ENCODE results near the gene NFIB.

The NFIB gene

DNA sequence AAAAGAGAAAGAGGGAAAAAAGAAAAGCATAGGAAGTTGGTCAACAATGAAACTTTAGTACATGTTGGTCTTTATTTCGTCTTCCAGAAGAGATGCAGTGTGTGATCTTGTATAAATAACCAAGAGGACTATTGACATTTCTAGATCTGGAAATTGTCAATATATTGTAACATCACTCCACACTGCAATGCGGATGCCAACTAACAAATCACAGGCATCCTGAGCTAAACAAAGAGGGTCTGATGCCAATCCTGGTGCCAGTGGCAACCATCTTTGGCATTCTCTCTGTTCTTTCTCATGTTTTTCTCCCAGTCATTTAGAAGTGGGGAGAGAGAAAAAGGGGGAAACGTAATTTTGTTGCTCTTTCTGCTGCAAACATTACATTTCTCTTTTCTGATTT, 9.7 kb downstream of the NFIB start:
- no peak overlapping the region for H3K4me3 ChIP-seq (ENCODE audit: low read depth, low read length)
- TF ChIP-seq, protein P1, sequence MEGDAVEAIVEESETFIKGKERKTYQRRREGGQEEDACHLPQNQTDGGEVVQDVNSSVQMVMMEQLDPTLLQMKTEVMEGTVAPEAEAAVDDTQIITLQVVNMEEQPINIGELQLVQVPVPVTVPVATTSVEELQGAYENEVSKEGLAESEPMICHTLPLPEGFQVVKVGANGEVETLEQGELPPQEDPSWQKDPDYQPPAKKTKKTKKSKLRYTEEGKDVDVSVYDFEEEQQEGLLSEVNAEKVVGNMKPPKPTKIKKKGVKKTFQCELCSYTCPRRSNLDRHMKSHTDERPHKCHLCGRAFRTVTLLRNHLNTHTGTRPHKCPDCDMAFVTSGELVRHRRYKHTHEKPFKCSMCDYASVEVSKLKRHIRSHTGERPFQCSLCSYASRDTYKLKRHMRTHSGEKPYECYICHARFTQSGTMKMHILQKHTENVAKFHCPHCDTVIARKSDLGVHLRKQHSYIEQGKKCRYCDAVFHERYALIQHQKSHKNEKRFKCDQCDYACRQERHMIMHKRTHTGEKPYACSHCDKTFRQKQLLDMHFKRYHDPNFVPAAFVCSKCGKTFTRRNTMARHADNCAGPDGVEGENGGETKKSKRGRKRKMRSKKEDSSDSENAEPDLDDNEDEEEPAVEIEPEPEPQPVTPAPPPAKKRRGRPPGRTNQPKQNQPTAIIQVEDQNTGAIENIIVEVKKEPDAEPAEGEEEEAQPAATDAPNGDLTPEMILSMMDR (IDR thresholded peaks at IDR 0.05; ENCODE audit: insufficient read depth, low read depth, low read length, missing control alignments): no peak
- DNase-seq (ENCODE audit: low read depth): no peak

DNA sequence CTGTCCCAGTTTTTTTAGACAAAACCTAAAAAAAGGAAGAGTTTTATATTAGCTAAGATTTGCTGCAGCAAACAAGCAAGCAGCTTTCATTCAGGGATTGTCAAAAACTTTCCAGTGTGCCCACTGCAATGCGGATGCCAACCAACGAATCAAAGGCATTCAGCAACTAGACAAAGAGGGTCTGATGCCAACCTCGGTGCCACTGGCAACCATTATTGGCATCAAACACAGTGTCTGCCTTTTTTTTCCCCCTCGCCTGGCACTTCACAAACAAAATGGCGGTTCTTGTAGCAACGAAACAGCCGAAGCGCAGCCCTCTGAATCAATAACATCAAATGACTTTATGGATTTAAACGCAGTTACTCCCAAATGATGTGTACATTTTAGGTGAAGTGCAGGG, 10.4 kb downstream of the NFIB start:
- no peak overlapping the region for H3K4me3 ChIP-seq (ENCODE audit: low read depth, low read length)
- DNase-seq (ENCODE audit: low read depth): no peak
- TF ChIP-seq, protein P1 (IDR thresholded peaks at IDR 0.05; ENCODE audit: insufficient read depth, low read depth, low read length, missing control alignments): no peak

DNA sequence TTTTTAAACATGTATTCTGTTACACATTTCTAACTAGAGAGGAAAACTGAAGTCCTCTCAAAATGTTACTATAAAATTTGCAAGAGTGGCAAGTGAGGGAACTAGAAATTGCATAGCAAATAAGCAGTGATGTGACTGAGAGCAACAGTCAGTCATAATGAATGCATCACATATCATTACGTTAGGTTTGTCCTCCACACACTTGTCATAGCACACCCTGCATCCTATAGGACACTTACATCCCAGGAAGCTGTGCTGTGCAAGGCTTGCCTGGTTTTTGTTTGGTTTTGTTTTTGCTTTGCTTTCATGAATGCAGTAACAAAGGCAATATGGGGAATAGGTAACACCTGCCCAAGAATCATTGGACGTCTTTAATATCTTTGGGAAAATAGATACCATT, 10.8 kb downstream of the NFIB start:
- no peak overlapping the region for H3K4me3 ChIP-seq (ENCODE audit: low read depth, low read length)
- TF ChIP-seq, protein P1 (IDR thresholded peaks at IDR 0.05; ENCODE audit: insufficient read depth, low read depth, low read length, missing control alignments): no peak
- no peak for DNase-seq (ENCODE audit: low read depth)

DNA sequence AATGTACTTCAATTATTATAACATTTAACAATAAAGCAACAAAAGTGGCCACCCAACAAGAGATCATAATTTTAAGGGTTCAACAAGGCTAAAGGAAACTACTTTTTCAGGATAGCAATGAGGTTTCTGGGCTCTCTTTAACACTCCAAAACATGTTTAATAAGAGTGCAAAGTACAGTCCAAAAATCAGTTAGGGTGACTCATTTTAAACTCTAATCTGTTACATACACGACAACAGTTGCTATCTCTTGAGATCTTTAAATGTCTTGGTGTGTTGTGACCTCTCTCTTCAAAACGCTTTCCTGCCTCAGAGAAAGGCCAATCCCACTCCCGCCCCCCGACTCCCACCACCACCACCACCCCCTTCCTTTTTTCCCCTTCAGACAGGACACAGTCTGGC, 11.5 kb downstream of the NFIB start:
- H3K4me3 ChIP-seq (ENCODE audit: low read depth, low read length): no peak overlapping the region
- TF ChIP-seq, protein P1 (IDR thresholded peaks at IDR 0.05; ENCODE audit: insufficient read depth, low read depth, low read length, missing control alignments): no peak
- DNase-seq (ENCODE audit: low read depth): no peak

DNA sequence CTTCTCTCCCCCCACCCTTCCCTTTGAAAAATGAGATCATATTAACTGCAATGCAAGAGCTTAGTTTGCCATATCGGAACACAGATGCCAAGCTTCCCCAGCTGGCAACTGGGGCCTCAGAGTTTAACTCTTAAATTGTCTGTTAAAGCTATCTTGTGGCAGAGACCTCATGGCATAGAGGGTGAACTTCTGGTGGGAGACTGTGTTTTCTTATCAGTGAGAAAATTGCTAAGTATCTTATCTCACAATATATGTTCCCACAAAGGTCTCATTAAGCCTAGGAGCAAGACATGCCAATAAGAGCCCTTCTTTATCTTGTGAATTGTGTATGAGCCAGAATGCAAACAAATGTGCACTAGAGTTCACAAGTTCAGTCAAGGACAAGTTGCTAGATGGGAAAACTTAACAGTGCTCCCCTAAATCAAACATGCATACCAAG, 12.3 kb downstream of the NFIB start:
- TF ChIP-seq, protein P1 (IDR thresholded peaks at IDR 0.05; ENCODE audit: insufficient read depth, low read depth, low read length, missing control alignments): no peak
- DNase-seq (ENCODE audit: low read depth): no peak
- H3K4me3 ChIP-seq (ENCODE audit: low read depth, low read length): no peak overlapping the region

DNA sequence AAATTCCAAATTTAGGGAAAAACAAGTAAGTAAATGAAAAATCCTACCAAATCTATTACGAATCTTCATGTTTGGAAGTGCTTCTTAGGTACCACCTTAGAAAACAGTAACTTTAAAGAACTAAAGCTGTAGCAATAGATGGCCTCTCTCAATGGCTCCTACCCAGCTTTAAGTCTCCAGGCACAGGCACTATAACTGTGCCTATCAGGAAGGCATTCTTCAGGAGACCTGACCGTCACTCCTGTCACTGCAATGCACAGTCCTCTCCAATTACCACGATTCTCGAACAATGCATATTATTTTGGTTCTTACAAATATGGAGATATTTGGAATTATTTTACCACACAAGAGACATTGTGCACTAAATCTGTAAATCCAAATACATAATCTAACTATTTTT, 12.9 kb downstream of the NFIB start:
- no peak for DNase-seq (ENCODE audit: low read depth)

DNA sequence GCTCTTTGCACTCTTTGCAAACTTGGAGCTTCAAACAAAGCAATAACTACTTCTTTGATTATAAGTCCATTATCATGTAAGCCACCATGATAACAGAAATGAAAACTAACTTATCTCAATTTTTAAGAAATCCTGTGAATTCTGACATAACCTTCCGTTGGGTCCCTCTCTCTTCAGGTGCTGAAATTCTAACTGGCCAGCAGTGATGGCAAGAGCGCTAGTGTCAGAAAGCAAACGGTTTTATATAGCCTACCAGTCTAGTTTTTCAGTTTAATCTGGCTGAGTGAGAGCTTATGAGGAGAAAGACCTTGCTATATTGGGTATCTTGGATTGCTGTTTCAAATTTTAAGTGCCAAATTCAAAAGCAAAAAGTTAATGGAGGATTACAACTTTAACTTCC, 13.4 kb downstream of the NFIB start:
- DNase-seq (ENCODE audit: low read depth): no peak
- H3K4me3 ChIP-seq (ENCODE audit: low read depth, low read length): no peak overlapping the region
- TF ChIP-seq, protein P1 (IDR thresholded peaks at IDR 0.05; ENCODE audit: insufficient read depth, low read depth, low read length, missing control alignments): no peak

More for the DNA sequence above, 12.9 kb downstream of the NFIB start:
- TF ChIP-seq, protein P1 (IDR thresholded peaks at IDR 0.05; ENCODE audit: insufficient read depth, low read depth, low read length, missing control alignments): no peak
- no peak overlapping the region for H3K4me3 ChIP-seq (ENCODE audit: low read depth, low read length)
